ENCODE measurements around the gene EDNRA.

Gene EDNRA

DNA sequence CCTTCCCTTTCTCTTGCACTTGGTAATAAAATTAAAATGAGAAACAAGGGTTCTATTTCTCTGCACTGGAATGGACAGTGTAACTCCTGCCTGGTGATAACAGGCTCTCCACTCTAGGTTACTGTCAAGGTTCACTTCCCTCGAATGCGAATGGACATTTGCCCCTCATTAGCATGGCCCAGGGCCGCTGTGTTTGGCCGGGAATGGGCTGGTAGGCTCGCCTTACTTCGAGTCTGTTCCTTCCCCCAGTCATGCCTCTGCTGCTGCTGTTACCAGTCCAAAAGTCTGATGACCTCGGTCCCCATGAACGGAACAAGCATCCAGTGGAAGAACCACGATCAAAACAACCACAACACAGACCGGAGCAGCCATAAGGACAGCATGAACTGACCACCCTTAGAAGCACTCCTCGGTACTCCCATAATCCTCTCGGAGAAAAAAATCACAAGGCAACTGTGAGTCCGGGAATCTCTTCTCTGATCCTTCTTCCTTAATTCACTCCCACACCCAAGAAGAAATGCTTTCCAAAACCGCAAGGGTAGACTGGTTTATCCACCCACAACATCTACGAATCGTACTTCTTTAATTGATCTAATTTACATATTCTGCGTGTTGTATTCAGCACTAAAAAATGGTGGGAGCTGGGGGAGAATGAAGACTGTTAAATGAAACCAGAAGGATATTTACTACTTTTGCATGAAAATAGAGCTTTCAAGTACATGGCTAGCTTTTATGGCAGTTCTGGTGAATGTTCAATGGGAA is 61.5 kb downstream of the EDNRA start:
- no peak for DNase-seq

DNA sequence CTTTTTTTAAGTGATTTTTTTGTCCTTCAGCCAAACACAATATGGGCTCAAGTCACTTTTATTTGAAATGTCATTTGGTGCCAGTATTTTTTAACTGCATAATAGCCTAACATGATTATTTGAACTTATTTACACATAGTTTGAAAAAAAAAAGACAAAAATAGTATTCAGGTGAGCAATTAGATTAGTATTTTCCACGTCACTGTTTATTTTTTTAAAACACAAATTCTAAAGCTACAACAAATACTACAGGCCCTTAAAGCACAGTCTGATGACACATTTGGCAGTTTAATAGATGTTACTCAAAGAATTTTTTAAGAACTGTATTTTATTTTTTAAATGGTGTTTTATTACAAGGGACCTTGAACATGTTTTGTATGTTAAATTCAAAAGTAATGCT is 62.1 kb downstream of the EDNRA start:
- no peak for DNase-seq

DNA sequence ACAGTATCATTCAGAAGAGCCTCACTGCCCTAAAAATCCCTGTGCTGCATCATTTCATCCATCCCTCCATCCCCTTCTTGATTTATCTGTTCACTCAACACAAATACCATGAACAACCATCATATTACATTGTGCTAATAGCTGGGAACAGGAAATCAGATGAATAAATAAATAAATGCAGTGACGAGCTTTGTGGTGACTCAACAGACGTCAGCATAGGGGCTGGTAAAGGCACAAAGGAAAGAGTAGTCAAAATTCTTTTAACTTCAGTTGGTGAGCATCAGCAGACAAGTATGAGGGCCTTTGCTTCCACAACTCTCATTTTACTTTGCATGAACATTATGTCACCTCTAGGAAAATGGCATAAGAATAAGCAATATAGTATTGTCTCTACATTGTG is 65.5 kb downstream of the EDNRA start:
- no peak for DNase-seq

DNA sequence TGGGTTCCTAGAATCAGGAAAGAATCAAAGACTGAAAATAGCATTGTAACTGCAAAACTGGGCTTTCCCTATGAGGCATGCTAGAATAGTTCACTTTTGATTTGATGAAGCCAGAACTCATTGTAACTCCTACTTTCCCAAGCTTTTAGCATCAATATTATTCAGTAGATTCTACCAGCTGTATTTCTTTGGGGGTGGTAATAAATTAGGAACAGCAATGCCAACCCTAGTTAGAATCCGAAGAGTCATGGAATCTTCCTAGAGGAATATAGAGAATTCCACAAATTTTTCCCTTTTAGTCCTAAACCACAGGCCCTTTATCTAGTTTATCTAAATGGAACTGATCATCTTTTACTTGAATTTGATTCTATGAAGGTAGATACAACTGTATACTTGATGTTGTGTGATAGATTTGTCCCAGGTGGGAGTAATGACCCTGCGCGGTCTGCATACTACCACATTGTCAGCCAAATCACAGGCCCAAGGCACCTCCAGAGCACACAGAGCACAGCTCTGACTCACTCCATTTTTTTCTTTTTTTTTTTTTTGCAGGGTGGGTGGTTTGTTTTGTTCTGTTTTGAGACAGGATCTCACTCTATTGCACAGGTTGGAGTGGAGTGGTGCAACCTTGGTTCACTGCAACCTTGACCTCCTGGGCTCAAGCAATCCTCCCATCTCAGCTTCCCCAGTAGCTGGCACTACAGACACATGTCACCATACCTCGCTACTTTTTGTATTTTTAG is 66.6 kb downstream of the EDNRA start:
- DNase-seq, result no peak

DNA sequence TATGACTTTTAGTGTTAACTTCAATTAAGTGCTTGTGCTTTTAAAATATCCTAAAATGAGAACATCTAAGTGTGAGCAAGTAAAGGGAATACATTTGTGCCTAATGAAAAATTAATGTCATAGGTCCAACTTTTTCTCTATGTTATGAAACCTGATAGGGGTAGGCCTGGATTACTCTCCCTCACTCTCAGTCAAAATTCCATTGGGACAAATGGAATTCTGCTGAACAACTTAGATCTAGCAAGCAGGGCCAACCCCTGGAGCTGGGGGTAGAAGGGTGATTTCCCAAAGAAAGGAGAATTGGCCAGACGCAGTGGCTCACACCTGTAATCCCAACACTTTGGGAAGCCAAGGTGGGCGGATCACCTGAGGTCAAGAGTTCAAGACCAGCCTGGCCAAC is 67.4 kb downstream of the EDNRA start:
- DNase-seq, result no peak

DNA sequence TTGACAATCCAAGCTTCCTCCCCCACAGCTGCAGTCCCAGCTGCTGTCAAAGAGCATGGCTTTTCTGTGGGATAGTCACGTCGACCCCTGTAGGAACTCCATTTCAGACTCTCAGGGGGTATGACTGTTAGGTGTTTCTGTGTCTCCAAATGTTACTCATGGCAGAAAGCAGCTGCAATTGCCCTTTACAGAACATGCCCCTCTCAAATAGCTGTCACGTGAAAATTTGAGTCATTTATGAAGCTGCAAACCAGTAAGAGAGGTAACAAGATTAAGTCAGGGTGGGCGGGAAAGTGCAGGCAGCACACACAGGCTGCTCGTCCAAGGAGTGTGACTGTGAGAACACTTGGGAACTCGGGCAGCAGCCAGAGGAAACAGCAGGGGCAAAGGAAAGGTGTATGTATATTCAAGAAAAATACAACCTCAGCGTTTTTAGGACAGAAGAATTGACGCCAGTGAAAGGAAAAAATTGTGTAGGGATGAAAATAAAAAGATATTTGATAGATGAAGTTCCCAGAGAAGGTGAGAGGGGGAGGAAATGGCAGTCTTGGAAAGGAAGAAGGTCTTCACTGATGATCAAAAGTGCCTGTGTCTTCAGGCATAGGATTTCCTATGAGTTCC is 69.8 kb downstream of the EDNRA start:
- no peak for DNase-seq

DNA sequence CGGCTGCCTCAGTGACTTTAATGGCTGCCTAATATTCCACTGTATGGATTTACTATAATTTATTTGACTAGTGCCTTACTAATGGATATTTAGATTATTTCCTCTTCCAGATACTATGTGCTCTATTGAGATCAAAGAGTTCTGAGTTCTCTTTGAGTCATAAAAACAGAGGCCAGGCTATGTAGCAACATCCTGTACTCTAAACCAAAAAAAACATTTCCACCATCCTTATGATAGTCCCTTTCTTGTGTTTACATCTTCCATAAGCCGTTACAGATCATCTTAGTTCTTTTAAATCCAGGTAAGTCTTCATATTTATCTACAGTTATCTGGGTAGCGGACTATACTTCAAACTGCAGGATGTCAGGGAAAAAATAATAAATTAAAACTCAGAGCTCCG is 79.7 kb downstream of the EDNRA start:
- no peak for DNase-seq

DNA sequence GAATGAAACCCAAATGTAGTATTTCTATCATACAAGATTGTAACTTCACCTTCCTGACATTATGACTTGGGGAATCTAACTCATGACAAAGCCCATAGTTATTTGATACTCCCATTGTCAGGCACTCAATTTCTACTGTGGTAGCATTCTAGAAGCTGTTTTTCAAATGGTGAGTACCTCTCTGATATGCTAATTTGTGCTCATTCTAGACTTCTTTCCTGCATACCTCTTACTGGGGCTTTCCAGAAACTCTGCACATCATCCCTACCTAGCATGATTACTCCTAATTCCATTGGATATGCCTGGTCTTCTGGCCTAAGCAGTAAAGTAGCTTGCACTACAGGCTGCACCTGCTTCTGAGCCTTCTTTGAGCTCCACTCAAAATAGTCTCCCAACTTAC is 85.9 kb downstream of the EDNRA start:
- DNase-seq, result no peak

DNA sequence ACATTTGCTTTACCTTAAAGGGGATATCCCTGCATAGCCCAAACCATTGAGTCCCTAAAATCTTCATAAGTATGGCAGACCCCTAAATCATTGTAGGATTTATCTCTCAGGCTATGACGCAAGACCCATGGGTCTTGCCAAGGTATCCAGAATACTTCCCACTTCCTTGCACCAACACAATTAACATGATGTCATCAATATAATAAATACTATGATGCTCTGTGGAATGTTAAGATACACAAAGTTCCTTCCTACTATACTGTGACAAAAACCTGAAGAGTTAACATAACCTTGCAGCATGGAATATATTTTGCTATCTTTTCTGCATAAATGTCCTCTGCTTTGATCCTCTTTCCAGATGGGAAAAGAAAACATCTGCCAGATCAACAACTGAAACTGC is 86.4 kb downstream of the EDNRA start:
- no peak for DNase-seq

DNA sequence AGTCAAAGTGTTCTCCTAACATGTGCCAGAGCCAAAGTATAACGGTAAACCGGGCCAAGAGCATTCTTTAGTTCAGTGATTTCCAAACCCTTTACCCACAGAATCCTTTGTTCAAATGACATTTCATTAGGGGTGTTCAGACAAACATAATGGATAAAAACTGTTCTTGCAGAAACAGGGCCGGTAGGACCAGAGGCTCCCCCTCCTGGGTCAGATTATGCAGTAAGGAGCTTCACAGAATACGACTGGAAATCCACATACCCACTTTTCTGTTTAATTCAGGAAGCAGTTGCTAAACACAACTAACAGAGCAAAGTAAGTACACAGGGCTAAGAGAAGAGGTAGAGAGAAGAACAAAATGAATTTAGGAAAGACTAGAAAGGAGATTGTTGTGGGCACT is 89.7 kb downstream of the EDNRA start:
- DNase-seq, result no peak

DNA sequence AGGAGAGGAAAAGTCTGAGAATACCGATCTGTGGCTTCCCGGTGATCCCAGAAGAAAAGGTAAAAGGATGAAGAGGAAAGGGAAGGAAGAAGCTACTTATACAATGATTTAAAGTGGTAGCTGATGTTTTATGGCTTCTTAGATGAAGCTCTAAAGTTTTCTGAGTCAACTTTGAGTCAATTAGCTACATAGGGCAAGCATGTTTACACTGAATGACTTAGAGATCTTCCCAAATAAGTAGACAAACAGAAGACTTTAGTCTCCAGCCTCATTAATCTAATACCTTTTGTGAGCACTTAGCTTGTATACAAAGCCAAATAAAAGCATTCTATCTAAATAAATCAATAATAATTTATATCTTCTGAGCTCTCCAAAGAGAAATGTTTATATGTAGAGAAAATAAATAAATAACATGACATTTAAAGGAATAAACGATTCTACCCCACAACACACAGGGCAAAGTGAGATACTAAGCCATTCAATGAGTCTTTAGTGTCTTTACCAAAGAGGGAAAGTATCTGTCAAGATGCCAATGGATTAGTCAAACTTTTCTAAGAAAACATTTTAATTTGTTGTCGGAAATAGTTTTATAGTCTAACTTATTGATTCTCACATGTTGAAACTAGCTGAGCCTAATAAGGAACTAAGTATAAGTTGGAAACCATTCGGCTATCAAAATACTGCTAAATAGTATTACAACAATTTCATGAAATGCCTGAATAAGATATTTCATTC is 90.3 kb downstream of the EDNRA start:
- DNase-seq, result no peak

DNA sequence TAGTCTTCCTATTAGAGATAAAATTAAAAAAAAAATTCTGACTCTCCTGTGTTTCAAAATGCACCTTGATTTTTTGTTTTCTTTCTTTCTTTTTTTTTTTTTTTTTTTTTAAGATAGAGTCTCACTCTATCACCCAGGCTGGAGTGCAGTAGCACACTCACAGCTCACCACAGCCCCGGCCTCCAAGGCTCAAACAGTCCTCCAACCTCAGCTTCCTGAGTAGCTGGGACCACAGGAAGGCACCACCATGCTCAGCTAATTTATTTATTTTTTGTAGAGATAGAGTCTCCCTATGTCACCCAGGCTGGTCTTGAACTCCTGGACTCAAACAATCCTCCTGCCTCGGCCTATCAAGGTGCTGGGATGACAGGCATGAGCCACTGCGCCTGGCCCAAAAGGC is 95.2 kb downstream of the EDNRA start:
- no peak for DNase-seq

DNA sequence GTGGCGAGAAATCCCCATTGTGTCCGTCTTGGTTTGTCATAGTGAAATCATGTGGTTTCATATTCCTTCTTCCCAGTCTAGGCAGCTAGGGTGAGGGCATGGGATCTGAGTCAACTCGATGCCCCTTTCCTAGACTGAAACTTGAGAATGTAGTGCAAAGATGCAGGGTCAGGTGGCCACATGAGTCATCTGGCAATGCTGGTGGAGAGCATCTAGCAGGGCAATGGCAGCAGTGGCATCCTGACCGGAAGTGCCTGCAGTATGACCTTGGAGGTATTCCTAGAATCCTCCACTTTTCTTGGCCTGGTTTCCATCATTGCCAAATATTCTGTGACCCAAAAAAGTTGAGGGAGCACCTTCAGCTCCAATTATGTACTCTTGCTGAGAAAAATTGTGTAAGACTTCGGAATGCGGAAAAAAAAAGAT is 97.2 kb downstream of the EDNRA start:
- DNase-seq, result no peak

DNA sequence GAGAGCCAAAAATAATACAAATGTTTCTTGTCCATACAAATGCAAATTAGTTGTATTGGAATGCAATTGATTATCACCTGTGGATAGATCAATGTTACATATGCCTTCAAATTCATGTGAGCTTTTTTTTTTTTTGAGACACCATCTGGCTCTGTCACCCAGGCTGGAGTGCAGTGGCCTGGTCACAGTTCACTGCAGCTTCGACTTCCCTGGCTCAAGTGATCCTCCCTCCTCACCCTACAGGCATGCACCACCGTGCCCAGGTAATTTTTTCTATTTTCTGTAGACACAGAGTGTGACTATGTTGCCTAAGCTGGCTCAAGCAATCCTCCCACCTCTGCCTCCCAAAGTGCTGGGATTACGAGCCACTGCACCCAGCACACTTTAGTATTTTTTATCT is 97.7 kb downstream of the EDNRA start:
- DNase-seq, result no peak

DNA sequence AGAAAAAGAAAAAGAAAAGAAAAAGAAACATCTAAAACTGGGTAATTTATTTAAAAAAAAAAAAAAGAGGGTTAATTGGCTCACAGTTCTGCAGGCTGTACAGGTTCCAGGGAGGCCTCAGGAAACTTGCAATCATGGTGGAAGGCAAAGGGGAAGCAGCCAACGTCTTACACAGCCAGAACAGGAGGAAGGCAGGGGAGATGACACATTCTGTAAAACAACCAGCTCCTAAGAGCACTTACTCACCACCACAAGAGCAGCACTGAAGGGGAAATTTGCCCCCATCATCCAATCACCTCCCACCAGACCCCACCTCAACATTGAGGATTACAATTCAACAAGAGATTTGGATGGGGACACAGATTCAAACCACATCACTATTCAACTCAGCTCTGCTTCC is 99.5 kb downstream of the EDNRA start:
- no peak for DNase-seq

DNA sequence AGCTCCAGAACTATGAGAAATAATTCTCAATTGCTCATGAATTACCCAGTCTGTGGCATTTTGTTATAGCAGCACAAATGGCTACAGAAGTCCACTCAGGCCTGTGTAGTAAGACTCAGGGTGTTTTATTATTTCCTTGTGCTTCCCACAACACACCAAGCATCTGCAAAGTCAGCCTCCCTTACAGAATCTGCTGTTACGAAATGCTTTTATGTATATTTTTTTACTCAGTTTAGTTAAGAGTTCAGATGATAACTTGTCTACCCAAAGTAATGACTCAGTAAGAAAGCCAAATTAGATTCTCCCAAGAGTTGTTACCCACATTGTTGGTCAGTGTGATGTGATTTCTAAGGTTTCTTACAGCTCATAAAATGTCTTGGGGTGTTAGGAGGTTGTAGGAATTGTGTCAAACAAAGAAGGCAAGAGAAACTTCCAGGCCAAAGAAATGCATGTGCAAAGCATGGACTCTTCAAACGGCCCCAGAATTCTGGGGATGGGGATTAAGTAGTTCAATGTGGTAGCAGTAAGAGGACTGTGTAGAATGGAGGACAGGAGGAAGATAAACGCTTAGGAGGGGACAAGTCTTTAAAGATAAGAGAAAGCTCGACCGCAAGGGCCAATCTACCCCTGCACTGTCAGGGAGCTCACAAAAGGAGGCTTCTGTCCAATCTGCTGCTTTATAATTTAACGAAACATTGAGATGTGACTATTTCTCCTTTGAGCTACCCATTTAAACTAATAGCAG is 100.9 kb downstream of the EDNRA start:
- DNase-seq, result no peak

DNA sequence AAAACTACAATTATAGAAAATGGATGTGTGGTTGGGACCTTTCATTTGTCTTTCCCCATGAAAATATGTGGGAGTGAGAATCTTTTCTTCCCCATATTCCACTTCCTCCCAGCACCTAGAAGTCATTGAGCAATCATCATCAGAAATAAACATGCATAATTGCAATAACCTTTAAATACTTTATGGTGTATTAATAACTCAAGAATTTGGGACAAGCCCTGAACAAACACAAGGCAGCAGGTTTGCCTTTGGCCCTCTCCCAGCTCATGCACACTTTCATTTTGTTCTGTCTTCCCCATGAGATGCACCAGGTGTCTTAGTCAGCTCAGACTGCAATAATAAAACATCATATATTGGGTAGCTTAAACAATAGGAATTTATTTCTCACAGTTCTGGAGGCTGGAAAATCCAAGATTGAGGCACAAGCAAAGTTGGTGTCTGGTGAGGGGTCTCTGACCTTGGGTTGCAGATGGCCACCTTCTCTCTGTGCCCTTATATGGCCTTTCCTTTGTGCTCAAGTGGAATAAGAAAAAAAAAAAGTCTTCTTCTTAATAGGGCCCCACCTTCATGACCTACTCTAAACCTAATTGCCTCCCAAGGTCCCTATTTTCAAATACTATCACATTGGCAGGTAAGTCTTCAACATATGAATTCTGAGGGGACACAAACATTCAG is 101.6 kb downstream of the EDNRA start:
- DNase-seq, result no peak

DNA sequence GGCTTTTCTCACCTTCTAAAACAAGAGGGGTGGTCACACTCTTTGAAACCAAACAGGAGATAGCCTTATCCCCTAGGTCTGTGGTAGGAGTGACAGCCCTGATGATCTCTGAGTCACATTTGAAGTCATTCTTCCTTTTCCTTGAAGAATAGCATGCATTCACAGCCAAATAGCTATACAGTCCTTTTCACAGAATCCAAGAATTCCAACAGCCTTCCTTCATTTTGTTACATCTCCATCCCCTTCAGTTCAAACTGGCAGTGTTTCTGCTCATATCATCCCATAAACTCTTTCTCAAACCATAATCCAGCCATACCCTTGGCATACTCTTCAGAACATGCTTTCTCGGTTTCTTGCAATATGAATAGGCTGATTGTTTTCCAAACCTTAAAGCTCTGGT is 103.0 kb downstream of the EDNRA start:
- DNase-seq, result no peak

DNA sequence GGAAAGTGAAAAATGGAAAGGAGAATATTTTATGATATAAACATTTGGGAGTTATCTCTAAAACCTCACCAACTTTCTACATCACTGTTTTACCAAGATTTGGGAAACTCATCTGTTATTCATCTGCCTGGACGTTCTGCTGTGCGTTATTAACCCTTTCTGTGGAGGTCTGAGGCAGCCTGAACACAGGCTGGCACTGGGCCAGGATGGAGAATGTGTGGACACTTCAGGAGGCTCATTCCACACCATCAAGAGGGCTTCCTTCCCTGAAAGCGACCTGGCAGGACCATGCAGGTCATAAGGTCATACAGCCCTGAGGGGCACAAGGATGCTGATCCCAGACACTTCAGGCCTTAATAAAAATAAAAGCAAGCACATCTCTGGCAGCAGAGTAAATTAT is 105.1 kb downstream of the EDNRA start:
- DNase-seq, result no peak

DNA sequence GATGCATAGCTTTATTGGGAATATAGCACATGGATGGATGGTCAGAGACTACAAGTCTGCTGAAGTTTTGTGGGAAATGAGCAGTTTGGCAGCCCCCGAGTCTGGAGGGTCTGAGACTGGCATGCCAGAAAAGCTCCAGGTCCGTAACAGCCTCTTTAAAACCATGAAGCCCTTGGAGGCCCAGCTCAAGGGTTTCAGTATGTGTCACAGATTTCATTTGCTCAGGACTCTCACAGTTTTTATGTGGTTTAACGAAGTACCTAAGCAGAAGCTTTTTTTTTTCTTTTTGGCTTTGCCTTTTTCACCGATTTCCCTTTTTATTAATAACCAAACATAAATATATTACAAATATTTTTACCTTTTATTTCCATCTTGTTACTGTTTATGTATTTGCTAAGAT is 105.7 kb downstream of the EDNRA start:
- no peak for DNase-seq

DNA sequence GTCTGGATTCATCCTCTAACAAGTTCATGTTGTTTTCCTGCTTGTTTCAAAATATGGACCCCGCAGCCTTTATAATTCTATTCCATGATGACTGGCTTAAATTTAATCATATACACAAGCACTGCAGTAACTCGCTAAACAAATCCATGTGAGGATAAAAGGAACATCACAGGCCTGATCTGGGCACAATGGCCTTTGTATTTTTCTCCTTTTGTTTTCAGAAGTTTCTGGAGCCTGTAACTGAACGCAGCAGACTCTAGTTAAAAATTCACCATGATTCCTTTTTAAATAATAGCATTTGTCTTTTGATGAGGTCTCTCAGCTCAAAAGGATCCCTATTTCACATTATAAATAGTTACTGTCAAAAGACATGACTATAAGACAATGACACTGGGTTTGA is 106.1 kb downstream of the EDNRA start:
- no peak for DNase-seq

DNA sequence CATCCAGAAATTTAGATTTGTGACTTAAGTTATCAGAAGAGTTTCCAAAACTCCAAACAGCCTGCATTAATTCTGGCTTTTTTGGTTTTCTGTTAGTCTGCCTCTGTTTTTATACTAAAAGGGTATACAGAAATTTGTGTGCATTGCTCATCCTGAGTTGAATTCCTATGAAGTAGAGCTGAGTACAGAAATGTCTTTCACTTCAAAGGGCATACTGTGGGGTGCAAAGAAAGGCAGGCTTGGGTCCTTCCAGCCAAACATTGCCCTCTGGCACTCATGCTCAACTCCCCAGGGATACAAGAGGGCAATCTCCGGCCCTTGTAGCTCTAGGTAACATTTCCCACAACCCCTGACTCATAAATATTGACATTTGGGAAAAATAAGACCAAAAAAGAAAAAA is 108.7 kb downstream of the EDNRA start:
- no peak for DNase-seq

Data from activated T-cell treated with anti-CD3 and anti-CD28 coated beads, Interleukin-2, amount 50 U/mL, for 48 hours (primary cell).